Natural killer cell (primary cell): ENCODE results near the gene RSPH1. TPM values are rescaled to one million over a fixed set of nuclear protein-coding genes. Genes with fewer than 3 reads are reported as not detected.
"Not testable (repeated sequence)": the region's sequence is repeated elsewhere in the genome, so short reads cannot be mapped to it uniquely, and the experiment has no call there.

Experiments used
- ATAC-seq, 3 donors: fragments of 150-1000 bp in 2 of 3; fragments of 200-7000 bp in 1 of 3; cut with Tn5 transposase; 1 replicate in 1 of 3; 2 replicates in 2 of 3; pipeline ENCODE4 v1.10.0; 2021; ENCODE audit warnings: mild to moderate bottlenecking in 2 of 3, moderate library complexity in 2 of 3
- DNase-seq, 2 donors: peaks; one replicate each; pipeline versions ENCODE4 v3.0.0 to v3.0.0-alpha.2; 2013 to 2021; ENCODE audit warnings: mixed read lengths in 1 of 2
- H3K27ac ChIP-seq: one replicate; pipeline ENCODE4 v1.5.1; 2013; ENCODE audit warnings: mild to moderate bottlenecking, low read length
- H3K27me3 ChIP-seq: one replicate; pipeline ENCODE4 v1.6.1; 2013; ENCODE audit warnings: low read length; ENCODE audit not compliant: control insufficient read depth, insufficient read depth
- H3K36me3 ChIP-seq: one replicate; pipeline ENCODE4 v1.6.1; 2013; ENCODE audit warnings: low read length; ENCODE audit not compliant: control insufficient read depth, insufficient read depth
- H3K4me1 ChIP-seq: one replicate; pipeline ENCODE4 v1.6.1; 2013; ENCODE audit warnings: low read length; ENCODE audit not compliant: control insufficient read depth, insufficient read depth
- H3K4me3 ChIP-seq: one replicate; pipeline ENCODE4 v1.5.1; 2013; ENCODE audit warnings: low read length
- H3K9me3 ChIP-seq: one replicate; pipeline ENCODE4 v1.6.1; 2013; ENCODE audit warnings: low read length; ENCODE audit not compliant: control insufficient read depth, insufficient read depth
- H3K27ac Mint-ChIP-seq, 2 donors: one replicate each; pipeline ENCODE4 v1.8.0; 2022; ENCODE audit warnings: mild to moderate bottlenecking in 2 of 2, mixed read lengths in 2 of 2, moderate library complexity in 1 of 2
- H3K27me3 Mint-ChIP-seq, 2 donors: one replicate each; pipeline ENCODE4 v1.8.0; 2022; ENCODE audit warnings: low read depth in 2 of 2, mixed read lengths in 2 of 2
- H3K36me3 Mint-ChIP-seq: one replicate; pipeline ENCODE4 v1.8.0; 2022; ENCODE audit warnings: mixed read lengths
- H3K4me1 Mint-ChIP-seq, 2 donors: one replicate each; pipeline ENCODE4 v1.8.0; 2022; ENCODE audit warnings: mixed read lengths in 2 of 2
- H3K4me3 Mint-ChIP-seq: one replicate; pipeline ENCODE4 v1.8.0; 2022; ENCODE audit warnings: mild to moderate bottlenecking, moderate library complexity, mixed read lengths
- H3K9me3 Mint-ChIP-seq, 2 donors: one replicate each; pipeline ENCODE4 v1.8.0; 2022; ENCODE audit warnings: mixed read lengths in 2 of 2
- CTCF ChIP-seq: fragments of 200-600 bp; IDR thresholded peaks from one replicate; pipeline ENCODE4 v1.8.0; 2022; ENCODE audit warnings: antibody characterized with exemption
- WGBS: methylation state at CpG from one replicate; pipeline ENCODE4 v1.1.7; 2013; ENCODE audit warnings: missing lambda C conversion rate; ENCODE audit not compliant: insufficient coverage; 5-methylcytosine and 5-hydroxymethylcytosine counted together
- intact Hi-C: fragments of 100-400 bp; cut with micrococcal nuclease; formaldehyde crosslinking; loops from one replicate; pipeline ENCODE4 v1.14.2; 2022
- total RNA-seq, 4 donors: library from RNA; stranded (reverse); fragments of 120-200 nt in 1 of 4; gene quantifications; one replicate each; pipeline versions ENCODE4 v1.2.3 to v1.2.4, GENCODE V29; 2013 to 2022

The RSPH1 gene
- total RNA-seq, 3 donors from 2014 or later (not counting 1 experiment from before 2014, with no cell fraction given): 0.16 TPM; not detected in 2

- DNase-seq (no peak), ATAC-seq (no peak)
- H3K4me3 ChIP-seq: no peak overlapping the region
- Mint-ChIP-seq H3K9me3 (no peaks in the 10 kb centered on the region), H3K27ac (no peak overlapping the region), H3K4me1 (peaks cover 11 to 12% of the 10 kb centered on the region in 2 donors), H3K27me3 (peaks cover 18 to 34% of the 10 kb centered on the region in 2 donors), H3K36me3 (no peaks in the 10 kb centered on the region), H3K4me3 (no peak overlapping the region)
- TF ChIP-seq CTCF: no peak
- H3K9me3 ChIP-seq: no peaks in the 10 kb centered on the region
- no peaks in the 10 kb centered on the region for H3K27me3 ChIP-seq
- WGBS: 93% methylated on average over 9 of the region's 9 CpGs
- H3K27ac ChIP-seq: no peak overlapping the region
- no peaks in the 10 kb centered on the region for H3K36me3 ChIP-seq
- peaks cover 10% of the 10 kb centered on the region for H3K4me1 ChIP-seq
- intact Hi-C loops: no loop called here
Observed at GRCh38 chr21:42471206-42471605, 24.8 kb downstream of the RSPH1 start.

- not testable (repeated sequence) for H3K36me3 ChIP-seq, H3K27me3 ChIP-seq, H3K36me3 Mint-ChIP-seq, ATAC-seq, H3K9me3 Mint-ChIP-seq, H3K4me3 Mint-ChIP-seq, H3K9me3 ChIP-seq, H3K27ac Mint-ChIP-seq, DNase-seq, H3K4me3 ChIP-seq, H3K27ac ChIP-seq
- WGBS: 89% methylated on average over 3 of the region's 4 CpGs
- Mint-ChIP-seq H3K27me3 (peaks cover 22 to 34% of the 10 kb centered on the region in 2 donors), H3K4me1 (peaks cover 24 to 25% of the 10 kb centered on the region in 2 donors)
- H3K4me1 ChIP-seq: peaks cover 23% of the 10 kb centered on the region
- intact Hi-C loops: loop anchor here (5.0 kb wide), 1 partner anchor 43 kb away; the partner anchor contains the start of gene SLC37A1
Observed at GRCh38 chr21:42469726-42470125, 26.3 kb downstream of the RSPH1 start.

GRCh38 chr21:42469272-42469671 lies 26.8 kb downstream of the RSPH1 start:
- intact Hi-C loops: loop anchor here (5.0 kb wide), 1 partner anchor 43 kb away; the partner anchor contains the start of gene SLC37A1
- H3K27ac Mint-ChIP-seq: no peak overlapping the region
- H3K27me3 Mint-ChIP-seq: peaks cover 18 to 30% of the 10 kb centered on the region in 2 donors
- no peaks in the 10 kb centered on the region for H3K36me3 Mint-ChIP-seq
- no peak for ATAC-seq
- Histone ChIP-seq H3K4me3 (no peak overlapping the region), H3K9me3 (no peaks in the 10 kb centered on the region), H3K4me1 (peaks cover 27% of the 10 kb centered on the region), H3K27ac (no peak overlapping the region), H3K27me3 (no peaks in the 10 kb centered on the region), H3K36me3 (no peaks in the 10 kb centered on the region)
- H3K9me3 Mint-ChIP-seq: no peaks in the 10 kb centered on the region
- H3K4me3 Mint-ChIP-seq: no peak overlapping the region
- TF ChIP-seq CTCF: no peak
- no peak for DNase-seq
- WGBS: 94% methylated on average over 2 of the region's 2 CpGs
- H3K4me1 Mint-ChIP-seq: peaks cover 28 to 30% of the 10 kb centered on the region in 2 donors

GRCh38 chr21:42468491-42469131 lies 27.4 kb downstream of the RSPH1 start:
- Histone ChIP-seq H3K9me3 (no peaks in the 10 kb centered on the region), H3K4me1 (peaks cover 34% of the 10 kb centered on the region), H3K27me3 (no peaks in the 10 kb centered on the region), H3K4me3 (no peak overlapping the region), H3K27ac (no peak overlapping the region), H3K36me3 (no peaks in the 10 kb centered on the region)
- DNase-seq (no peak), ATAC-seq (no peak)
- WGBS: 76% methylated on average over 6 of the region's 6 CpGs
- Mint-ChIP-seq H3K9me3 (no peaks in the 10 kb centered on the region), H3K36me3 (no peaks in the 10 kb centered on the region), H3K4me1 (peaks cover 35 to 36% of the 10 kb centered on the region in 2 donors), H3K27ac (no peak overlapping the region), H3K4me3 (no peak overlapping the region), H3K27me3 (peaks cover 19 to 28% of the 10 kb centered on the region in 2 donors)
- intact Hi-C loops: loop anchor here (5.0 kb wide), 1 partner anchor 44 kb away; the partner anchor contains the start of gene SLC37A1
- TF ChIP-seq CTCF: no peak
